DMS 273 treated with DMSO at 0.1 percent for 48 hours (cell line): ENCODE measurements around the gene NDUFS8.

Experiments used
- DNase-seq: peaks from one replicate; lab custom pipeline; 2025; lab: John Stamatoyannopoulos, UW

Gene NDUFS8

DNA sequence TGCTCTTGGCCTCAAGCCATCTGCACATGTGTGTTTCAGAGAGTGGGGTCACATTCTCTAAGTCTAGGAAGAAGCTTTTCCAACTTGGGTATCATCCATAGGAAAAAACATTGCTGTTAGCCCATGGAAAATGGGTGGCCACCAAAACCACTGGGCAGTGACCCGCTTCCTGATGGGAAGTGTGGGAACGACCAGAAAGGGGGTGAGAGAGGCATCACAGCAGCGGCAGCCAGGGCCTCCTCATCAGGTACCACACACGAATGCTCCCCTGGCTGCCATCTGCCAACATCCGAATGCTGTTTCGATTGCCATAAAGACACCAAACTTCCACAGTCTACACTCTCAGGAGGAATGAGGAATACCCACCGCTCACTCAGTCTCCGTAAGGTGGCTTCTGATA lies 50.4 kb downstream of the NDUFS8 start:
- DNase-seq, result no peak

DNA sequence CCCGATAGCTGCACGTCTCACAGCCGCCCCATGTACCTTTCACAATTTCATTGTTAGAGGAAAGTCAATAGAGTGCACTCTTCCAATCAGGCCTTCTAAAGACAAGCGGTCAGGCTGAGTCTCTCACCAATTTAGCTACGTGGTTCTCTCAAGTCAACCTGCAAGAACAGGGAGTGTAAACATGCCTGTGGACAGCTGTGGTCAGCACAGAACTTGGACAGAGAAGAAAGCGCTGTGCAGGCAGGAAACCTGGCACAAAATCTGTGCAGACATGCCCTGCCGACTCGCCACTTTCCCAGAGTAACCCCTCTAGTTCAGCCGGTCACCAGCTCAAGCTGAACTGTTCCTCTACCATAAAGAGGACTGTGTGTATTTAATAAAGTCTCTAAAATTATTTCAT lies 51.2 kb downstream of the NDUFS8 start:
- DNase-seq, result no peak

GRCh38 chr11:68082481-68082880 lies 52.0 kb downstream of the NDUFS8 start:
- no peak for DNase-seq

GRCh38 chr11:68083517-68083916 lies 53.0 kb downstream of the NDUFS8 start:
- DNase-seq, result no peak
